GM12874 (cell line): ENCODE measurements around the gene FHIT.

ENCODE experiments used
- TF ChIP-seq, protein P1 (sequence below): IDR thresholded peaks from 2 replicates; pipeline ENCODE4 v1.5.1; 2011; ENCODE audit warnings: low read depth, mild to moderate bottlenecking, control low read depth, low read length, moderate library complexity; ENCODE audit not compliant: insufficient read depth

The FHIT gene

DNA sequence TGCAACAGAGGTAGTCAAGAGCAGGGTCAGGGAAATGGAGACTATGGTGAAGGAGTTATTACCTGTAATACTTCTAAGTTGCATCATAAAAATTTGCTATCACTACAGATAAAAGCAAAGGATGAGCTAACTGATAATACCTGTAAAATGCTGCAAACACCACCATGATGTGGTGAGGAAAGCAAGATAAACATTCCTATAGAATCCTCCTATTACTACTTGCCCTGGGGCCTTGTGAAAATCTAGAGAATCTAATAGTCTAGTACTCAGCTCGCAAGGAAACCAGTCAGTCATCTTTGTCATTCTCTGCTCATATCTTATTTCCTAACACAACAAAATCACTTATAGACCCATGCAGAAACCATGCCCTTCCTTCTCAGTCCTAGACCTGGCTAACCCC is 899.8 kb downstream of the FHIT start:
- TF ChIP-seq, protein P1, sequence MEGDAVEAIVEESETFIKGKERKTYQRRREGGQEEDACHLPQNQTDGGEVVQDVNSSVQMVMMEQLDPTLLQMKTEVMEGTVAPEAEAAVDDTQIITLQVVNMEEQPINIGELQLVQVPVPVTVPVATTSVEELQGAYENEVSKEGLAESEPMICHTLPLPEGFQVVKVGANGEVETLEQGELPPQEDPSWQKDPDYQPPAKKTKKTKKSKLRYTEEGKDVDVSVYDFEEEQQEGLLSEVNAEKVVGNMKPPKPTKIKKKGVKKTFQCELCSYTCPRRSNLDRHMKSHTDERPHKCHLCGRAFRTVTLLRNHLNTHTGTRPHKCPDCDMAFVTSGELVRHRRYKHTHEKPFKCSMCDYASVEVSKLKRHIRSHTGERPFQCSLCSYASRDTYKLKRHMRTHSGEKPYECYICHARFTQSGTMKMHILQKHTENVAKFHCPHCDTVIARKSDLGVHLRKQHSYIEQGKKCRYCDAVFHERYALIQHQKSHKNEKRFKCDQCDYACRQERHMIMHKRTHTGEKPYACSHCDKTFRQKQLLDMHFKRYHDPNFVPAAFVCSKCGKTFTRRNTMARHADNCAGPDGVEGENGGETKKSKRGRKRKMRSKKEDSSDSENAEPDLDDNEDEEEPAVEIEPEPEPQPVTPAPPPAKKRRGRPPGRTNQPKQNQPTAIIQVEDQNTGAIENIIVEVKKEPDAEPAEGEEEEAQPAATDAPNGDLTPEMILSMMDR: no peak

GRCh38 chr3:60344340-60344739 is 906.9 kb downstream of the FHIT start:
- TF ChIP-seq, protein P1: no peak

DNA sequence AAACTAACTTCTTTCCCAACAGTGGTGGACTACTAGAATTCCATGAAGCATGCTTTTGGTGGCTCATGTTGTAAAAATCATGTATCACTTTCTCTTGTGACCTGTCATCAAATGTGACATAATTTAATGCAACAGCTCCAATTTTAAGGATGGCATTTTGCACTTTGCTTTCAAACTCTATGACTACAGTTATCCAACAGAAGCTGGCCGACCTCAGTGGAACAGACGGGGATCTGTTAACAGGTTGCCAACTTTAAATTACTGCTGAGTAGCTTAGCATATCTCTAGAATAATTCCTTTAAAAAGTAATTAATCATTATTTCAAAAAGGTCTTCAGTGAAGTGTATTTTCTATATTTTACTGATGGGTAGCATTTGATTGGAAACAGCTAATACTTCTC is 907.4 kb downstream of the FHIT start:
- TF ChIP-seq, protein P1: no peak

GRCh38 chr3:60339304-60339703 is 911.9 kb downstream of the FHIT start:
- TF ChIP-seq, protein P1: no peak

DNA sequence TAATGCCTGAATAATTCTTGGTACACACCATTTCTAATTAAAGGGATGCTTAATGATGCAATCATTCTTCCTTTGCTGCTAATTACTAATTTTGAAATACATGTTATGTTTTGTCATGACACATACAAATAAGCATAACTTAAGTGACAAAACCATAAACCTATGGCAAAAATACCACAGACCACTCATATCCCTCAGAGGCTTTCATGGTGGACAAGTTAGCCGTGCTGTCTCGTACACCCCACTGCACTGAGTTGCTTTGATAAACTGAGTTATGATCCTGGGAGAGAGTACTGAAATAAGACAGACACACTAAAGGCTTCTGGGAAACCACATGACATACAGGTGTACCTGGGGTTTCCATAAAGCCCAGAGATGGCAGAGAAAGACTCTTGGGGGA is 913.8 kb downstream of the FHIT start:
- TF ChIP-seq, protein P1: no peak

DNA sequence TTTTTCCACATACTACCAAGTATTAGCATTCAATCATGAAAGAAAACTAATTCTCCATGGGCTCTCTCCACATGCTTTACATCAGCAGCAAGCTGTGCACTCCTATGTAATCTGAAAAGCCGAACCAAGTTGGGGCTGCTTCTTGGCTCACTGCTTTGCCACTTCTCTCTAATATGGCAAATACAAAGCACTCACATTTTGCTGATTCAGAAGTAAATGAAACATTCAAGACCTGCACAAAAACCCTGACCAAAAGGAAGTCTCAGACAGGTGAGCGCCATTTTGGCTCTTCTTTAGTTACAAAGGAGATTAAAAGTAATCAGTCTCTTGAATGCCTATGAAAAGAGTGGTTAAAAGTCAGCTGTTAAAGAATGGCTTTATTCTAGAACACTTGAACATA is 915.2 kb downstream of the FHIT start:
- TF ChIP-seq, protein P1: no peak

GRCh38 chr3:60333710-60334109 is 917.5 kb downstream of the FHIT start:
- TF ChIP-seq, protein P1: no peak

- TF ChIP-seq, protein P1: no peak
Measured at GRCh38 chr3:60330107-60330506, 921.1 kb downstream of the FHIT start.
